GM13976 (cell line): ENCODE results near the gene RGS12.

Experiments used
- DNase-seq: peaks from one replicate; pipeline ENCODE4 v3.0.0; 2012; ENCODE audit warnings: low spot score
- CTCF ChIP-seq: IDR thresholded peaks from 2 replicates; pipeline ENCODE4 v1.5.1; 2012; ENCODE audit warnings: borderline replicate concordance, mild to moderate bottlenecking; ENCODE audit not compliant: insufficient read depth; ENCODE audit errors: extremely low read depth, missing control alignments, control extremely low read depth
- in situ Hi-C: fragments of 300-500 bp; cut with MboI; formaldehyde crosslinking; loops from one replicate; pipeline ENCODE4 v1.12.0; 2022; ENCODE audit warnings: low sequenced_read_pairs, mixed read lengths, inconsistent platforms; ENCODE audit not compliant: unreplicated experiment

Gene RGS12

DNA sequence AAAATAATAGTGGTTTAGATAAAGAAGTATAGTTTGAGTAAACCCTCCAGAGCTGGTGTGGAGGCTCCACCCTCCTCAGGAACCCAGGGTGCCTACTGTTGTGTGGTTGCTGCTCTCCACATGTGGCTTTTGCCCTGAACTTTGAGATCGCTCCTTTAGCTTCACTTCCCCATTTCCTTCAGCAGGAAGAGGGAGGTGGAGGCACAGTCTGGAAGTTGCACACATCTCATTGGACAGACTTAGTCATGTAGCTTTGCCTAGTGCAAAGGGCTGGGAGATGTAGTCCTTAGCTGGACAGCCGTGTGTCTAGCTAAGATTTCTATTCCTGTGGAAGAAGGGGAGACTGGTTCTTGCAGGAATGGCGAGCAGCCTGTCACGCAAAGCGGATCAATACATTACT, 37.9 kb downstream of the RGS12 start:
- in situ Hi-C loops = no loop called here
- TF ChIP-seq CTCF = no peak
- no peak for DNase-seq

GRCh38 chr4:3331511-3332394, 38.9 kb downstream of the RGS12 start:
- no peak for DNase-seq
- TF ChIP-seq CTCF = no peak
- in situ Hi-C loops = no loop called here

DNA sequence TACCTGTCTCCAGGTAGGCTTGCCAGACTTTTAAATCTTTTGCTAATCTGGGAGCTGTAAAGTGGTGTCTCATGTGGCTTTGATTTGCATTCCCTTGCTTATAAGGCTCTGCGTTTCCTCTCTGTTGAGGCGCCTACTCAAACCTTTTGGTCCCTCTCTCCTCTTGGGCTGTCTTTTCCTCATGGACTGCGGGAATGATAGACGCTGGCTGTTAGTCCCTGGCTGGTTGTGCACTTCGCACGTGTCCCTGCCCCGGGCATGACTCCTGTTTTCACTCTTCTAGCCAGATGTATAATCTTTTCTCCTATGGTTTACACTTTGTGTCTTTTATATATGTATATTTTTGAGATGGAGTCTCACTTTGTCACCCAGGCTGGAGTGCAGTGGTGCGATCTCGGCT, 39.7 kb downstream of the RGS12 start:
- in situ Hi-C loops = no loop called here
- no peak for DNase-seq
- no peak for TF ChIP-seq CTCF

- in situ Hi-C loops = no loop called here
- no peak for TF ChIP-seq CTCF
Observed at GRCh38 chr4:3334316-3334715, 41.5 kb downstream of the RGS12 start.

DNA sequence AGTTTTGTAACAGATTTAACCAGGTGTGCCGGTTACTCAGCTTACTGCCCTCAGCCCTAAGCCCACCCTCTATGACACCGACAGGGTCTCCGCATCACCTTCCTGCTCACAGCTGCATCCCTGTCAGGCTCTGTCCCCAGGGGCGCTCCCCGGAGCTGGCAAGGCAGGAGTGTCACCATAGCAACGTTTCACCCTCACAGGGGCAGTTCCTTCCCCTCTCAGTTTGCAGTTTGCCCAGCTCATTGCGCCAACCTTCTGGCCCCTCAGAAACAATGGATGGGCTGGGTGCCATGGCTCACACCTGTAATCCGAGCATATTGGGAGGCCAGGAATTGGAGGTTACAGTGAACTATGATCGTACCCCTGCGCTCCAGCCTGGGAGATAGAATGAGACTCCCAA, 42.6 kb downstream of the RGS12 start:
- DNase-seq = no peak
- no peak for TF ChIP-seq CTCF
- in situ Hi-C loops = no loop called here

More at GRCh38 chr4:3334316-3334715, 41.5 kb downstream of the RGS12 start:
- DNase-seq = no peak

GRCh38 chr4:3335982-3336381, 43.2 kb downstream of the RGS12 start:
- in situ Hi-C loops = no loop called here
- TF ChIP-seq CTCF = no peak
- no peak for DNase-seq
